Esophagus muscularis mucosa (tissue), 4 donors: ENCODE data around the gene ZBTB16.

Source experiments
- EP300 ChIP-seq: sonication (generic); formaldehyde crosslinking; IDR thresholded peaks from one replicate; pipeline ENCODE4 v1.6.1; 2017; ENCODE audit warnings: antibody characterized with exemption
- POLR2A ChIP-seq: fragments of 450-650 bp; IDR thresholded peaks from one replicate; pipeline ENCODE4 v1.6.1; 2017; ENCODE audit warnings: antibody characterized with exemption, moderate library complexity, mild to moderate bottlenecking, low read depth
- POLR2AphosphoS5 ChIP-seq, 2 donors: sonication (generic); formaldehyde crosslinking; IDR thresholded peaks; one replicate each; pipeline ENCODE4 v1.6.1; 2017; ENCODE audit warnings: antibody characterized with exemption in 2 of 2
- TF ChIP-seq, protein P1 (sequence below), 3 experiments: fragments of 200-600 bp in 2 of 3; fragments of 450-650 bp in 1 of 3; sonication (generic) in 2 of 3; IDR thresholded peaks; one replicate each; pipeline ENCODE4 v1.5.1; 2017 to 2019; ENCODE audit warnings: antibody characterized with exemption in 3 of 3, mild to moderate bottlenecking in 2 of 3, moderate library complexity in 1 of 3

DNA sequence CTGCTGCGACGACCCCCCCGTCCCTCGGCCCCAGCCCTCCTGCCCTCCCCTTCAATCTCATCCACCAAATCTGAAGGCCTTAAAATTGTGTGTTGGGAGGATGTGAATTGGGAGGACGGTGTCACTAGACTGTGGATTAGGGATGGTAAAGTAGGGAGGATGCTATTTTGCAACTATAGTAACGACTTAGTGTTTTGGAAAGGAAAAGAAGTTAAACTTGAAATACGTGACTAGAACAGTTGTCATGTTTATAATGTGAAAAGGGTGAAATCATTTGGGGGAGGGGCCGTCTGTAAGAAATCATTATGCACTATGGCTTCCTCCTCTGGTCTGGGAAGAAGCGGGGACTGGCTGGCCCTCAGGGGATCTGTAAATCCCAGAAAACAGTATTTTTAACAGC is 193.3 kb downstream of the ZBTB16 start:
- TF ChIP-seq, protein P1, sequence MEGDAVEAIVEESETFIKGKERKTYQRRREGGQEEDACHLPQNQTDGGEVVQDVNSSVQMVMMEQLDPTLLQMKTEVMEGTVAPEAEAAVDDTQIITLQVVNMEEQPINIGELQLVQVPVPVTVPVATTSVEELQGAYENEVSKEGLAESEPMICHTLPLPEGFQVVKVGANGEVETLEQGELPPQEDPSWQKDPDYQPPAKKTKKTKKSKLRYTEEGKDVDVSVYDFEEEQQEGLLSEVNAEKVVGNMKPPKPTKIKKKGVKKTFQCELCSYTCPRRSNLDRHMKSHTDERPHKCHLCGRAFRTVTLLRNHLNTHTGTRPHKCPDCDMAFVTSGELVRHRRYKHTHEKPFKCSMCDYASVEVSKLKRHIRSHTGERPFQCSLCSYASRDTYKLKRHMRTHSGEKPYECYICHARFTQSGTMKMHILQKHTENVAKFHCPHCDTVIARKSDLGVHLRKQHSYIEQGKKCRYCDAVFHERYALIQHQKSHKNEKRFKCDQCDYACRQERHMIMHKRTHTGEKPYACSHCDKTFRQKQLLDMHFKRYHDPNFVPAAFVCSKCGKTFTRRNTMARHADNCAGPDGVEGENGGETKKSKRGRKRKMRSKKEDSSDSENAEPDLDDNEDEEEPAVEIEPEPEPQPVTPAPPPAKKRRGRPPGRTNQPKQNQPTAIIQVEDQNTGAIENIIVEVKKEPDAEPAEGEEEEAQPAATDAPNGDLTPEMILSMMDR (IDR thresholded peaks at IDR 0.05) = no peak
- TF ChIP-seq POLR2AphosphoS5 (IDR thresholded peaks at IDR 0.05) = peak in 1 of 2 donors; percentile 38
- TF ChIP-seq POLR2A = no peak
- TF ChIP-seq EP300 = no peak
